ENCODE data around the gene EXPH5.

EXPH5 gene

DNA sequence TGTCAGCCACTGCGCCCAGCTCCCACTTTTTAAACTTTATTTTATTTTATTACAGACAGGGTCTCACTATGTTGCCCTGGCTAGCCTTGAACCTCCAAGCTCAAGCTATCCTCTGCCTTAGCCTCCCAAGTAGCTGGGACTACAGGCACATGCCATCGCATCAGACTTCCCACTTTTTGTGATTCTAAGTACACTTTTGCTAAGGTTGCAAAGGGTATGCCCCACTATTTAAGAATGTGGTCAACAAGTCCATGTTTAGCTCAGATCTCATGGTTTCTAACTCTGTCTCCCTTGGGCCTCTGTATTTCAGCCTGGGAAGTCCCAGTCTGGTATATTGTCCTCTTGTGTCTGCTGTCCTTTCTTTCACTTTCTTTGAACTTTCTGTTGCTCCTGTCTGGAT, 35.3 kb downstream of the EXPH5 start:
- no peak overlapping the region for H3K4me3 ChIP-seq (ENCODE audit: low read length)
- no peak for DNase-seq (ENCODE audit: low read depth)
- TF ChIP-seq, protein P1, sequence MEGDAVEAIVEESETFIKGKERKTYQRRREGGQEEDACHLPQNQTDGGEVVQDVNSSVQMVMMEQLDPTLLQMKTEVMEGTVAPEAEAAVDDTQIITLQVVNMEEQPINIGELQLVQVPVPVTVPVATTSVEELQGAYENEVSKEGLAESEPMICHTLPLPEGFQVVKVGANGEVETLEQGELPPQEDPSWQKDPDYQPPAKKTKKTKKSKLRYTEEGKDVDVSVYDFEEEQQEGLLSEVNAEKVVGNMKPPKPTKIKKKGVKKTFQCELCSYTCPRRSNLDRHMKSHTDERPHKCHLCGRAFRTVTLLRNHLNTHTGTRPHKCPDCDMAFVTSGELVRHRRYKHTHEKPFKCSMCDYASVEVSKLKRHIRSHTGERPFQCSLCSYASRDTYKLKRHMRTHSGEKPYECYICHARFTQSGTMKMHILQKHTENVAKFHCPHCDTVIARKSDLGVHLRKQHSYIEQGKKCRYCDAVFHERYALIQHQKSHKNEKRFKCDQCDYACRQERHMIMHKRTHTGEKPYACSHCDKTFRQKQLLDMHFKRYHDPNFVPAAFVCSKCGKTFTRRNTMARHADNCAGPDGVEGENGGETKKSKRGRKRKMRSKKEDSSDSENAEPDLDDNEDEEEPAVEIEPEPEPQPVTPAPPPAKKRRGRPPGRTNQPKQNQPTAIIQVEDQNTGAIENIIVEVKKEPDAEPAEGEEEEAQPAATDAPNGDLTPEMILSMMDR (IDR thresholded peaks at IDR 0.05; ENCODE audit: insufficient read depth, low read depth, low read length, missing control alignments): no peak

DNA sequence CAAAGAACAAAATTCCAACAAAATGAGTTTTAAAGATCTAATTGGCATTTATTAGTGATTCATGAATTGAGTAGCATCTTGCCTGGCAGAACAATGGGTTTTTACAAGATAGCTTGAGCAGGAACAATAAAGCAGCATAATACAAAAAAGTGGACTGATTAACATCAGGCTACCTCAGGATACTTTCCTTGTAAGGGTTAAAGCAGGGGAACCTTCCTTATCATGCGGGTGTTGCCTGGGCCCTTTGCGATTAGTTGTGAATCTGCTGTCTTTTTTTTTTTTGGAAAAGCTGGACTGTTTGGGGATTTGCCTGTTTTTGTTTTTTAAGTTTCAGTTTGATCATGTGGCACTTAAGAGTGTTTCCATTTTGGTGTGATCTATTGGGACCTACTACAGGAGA, 37.5 kb downstream of the EXPH5 start:
- no peak for DNase-seq (ENCODE audit: low read depth)
- no peak overlapping the region for H3K4me3 ChIP-seq (ENCODE audit: low read length)
- TF ChIP-seq, protein P1 (IDR thresholded peaks at IDR 0.05; ENCODE audit: insufficient read depth, low read depth, low read length, missing control alignments): no peak

DNA sequence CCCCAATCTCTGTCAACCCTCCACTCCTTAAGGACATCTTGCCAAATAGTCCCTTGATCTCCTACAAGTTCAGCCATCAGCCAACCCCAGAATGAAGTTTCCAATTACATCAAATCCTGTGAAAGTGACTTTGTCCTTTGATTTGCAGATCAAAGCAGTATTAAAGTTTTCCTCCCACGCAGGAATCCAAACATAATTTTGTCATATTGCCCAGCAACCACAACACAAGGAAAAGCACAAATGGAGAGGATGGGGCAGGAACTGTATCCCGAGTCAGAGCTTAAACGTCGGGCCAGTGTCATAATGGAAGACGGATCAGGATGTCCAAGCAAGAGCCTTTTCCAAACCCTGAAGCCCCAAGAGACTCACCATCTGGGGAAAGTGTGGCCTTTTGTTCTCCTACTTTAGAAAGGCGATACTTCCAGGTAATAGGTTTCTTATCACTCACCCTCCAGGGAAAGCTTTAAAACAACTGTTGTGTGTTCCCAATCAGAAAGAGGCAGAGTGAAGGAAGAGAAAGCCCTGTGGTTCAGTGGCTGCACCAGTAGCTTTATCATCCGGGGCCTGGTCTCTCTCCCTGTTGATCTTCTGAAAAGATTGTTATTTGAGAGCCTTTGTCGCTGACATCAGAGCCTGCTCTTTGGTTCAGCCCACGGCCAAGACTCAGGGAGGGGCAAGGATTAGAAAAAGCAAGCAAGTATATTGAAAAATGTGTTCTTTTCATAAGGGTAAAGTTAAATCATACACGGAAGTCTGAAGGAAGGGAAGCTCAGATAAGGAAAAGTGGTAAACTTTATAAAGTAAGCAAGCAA, 41.7 kb downstream of the EXPH5 start:
- TF ChIP-seq, protein P1 (IDR thresholded peaks at IDR 0.05; ENCODE audit: insufficient read depth, low read depth, low read length, missing control alignments): no peak
- no peak for DNase-seq (ENCODE audit: low read depth)
- no peak overlapping the region for H3K4me3 ChIP-seq (ENCODE audit: low read length)

DNA sequence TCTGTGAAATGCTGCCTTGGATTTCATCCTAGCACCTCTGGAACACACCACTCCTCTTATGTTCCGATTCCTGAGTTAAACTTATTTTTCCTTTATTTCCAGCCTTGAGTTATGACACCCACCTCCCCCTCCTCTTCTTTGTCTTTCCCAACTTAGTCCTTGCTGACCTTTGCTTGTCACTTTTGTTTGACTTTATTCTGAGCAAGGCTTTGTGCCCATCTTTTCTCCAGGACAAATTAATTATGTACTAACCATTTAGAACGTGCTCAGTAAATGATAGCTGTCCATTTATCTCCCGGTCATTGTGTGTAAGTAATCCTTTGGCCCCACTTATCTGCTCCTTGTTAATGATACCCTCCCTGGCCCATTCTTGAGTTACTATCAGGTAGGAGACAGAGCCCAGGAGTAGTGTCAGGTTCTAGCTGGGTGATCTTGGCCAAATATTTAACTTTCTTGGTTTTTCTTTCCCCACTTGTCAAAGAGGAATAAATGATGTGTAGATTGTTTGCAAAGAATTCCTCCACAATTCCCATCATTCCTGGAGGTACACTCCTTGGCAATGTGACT, 44.2 kb downstream of the EXPH5 start:
- no peak for DNase-seq (ENCODE audit: low read depth)
- TF ChIP-seq, protein P1 (IDR thresholded peaks at IDR 0.05; ENCODE audit: insufficient read depth, low read depth, low read length, missing control alignments): no peak
- H3K4me3 ChIP-seq (ENCODE audit: low read length): no peak overlapping the region

DNA sequence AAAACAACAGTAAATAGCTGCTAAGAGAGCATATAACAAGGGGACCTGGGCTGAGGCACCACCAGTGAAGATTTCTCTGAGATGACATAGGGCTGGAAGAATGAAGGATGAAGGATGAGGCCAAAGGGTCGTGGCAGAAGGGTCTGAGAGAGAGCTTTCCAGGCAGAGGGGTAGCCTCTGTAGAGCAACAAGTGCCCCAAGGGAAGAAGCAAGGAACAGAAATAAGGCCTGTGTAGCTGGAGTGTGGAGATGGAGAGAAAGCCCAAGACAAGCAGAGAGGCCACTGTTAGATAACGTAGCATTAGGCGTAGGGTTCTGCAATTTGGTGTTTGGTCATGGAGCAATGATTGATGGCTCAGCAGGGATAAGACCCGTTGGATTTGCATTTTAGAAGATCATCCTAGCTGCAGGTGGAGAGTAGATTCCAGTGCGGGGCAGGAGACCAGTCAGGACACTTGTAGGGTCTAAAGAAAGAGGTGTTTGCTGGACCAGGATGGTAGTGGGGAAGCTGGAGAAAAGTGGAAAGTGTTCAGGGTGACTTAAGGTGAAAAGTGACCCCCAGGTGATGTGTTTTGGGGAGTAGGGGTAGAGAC, 47.6 kb downstream of the EXPH5 start:
- DNase-seq (ENCODE audit: low read depth): no peak
- no peak overlapping the region for H3K4me3 ChIP-seq (ENCODE audit: low read length)
- TF ChIP-seq, protein P1 (IDR thresholded peaks at IDR 0.05; ENCODE audit: insufficient read depth, low read depth, low read length, missing control alignments): no peak

DNA sequence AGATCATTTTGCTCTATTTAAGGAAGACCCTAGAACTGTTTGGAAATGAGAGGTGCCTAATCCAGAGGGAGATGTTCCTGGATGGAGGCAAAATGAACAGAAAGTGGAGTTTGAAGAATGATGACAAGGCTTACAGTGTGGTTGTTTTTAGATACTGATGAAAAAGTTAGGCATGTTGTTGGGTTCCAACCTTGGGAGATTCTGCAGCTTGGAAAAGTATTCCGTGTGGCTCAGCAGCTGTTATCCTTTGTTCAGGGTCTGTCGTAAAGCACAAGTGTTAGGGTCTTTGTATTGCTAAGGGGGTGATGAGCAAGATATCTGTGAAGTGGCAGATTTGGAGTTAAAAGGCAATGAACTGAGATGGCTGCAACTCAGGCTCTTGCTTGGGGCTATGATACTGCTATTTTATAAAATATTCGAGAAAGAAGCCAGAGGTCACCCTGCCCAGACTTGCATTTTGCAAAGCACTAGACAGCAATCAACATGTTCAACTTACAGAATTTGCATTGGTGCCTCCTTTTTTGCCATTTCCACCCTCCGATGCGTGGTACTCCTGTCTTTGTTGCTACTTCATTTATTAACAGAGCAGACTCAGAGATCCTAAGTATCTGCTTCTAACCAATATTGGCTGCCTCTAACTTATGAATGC, 50.1 kb downstream of the EXPH5 start:
- TF ChIP-seq, protein P1 (IDR thresholded peaks at IDR 0.05; ENCODE audit: insufficient read depth, low read depth, low read length, missing control alignments): no peak
- no peak overlapping the region for H3K4me3 ChIP-seq (ENCODE audit: low read length)
- no peak for DNase-seq (ENCODE audit: low read depth)

Measured in epithelial cell of esophagus (primary cell).